ENCODE results near the gene TEX55.

DNA sequence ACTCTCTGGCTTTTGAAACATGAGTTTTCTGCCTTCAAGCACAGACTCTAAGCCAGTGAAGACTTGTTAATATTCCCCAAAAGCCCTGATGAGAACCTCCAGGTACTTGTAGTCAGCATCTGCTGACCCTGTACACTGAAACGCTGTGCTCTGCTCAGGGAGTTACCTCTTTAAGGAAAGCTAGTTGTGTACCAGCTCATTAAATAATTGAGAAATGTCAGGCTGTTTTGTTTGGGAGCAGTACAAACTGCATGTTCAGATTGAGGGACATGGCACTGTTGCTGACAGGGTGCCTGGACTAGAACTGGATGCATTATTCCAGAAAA is 49.1 kb downstream of the TEX55 start:
- TF ChIP-seq POLR2A (IDR thresholded peaks at IDR 0.05): no peak
- TF ChIP-seq, protein P1, sequence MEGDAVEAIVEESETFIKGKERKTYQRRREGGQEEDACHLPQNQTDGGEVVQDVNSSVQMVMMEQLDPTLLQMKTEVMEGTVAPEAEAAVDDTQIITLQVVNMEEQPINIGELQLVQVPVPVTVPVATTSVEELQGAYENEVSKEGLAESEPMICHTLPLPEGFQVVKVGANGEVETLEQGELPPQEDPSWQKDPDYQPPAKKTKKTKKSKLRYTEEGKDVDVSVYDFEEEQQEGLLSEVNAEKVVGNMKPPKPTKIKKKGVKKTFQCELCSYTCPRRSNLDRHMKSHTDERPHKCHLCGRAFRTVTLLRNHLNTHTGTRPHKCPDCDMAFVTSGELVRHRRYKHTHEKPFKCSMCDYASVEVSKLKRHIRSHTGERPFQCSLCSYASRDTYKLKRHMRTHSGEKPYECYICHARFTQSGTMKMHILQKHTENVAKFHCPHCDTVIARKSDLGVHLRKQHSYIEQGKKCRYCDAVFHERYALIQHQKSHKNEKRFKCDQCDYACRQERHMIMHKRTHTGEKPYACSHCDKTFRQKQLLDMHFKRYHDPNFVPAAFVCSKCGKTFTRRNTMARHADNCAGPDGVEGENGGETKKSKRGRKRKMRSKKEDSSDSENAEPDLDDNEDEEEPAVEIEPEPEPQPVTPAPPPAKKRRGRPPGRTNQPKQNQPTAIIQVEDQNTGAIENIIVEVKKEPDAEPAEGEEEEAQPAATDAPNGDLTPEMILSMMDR (IDR thresholded peaks at IDR 0.05): no peak
